Measurements from ENCODE around the gene BABAM1. TPM values are rescaled to one million over a fixed set of nuclear protein-coding genes. Genes with fewer than 3 reads are reported as not detected.

BABAM1 gene
- total RNA-seq, 2 donors from 2014 or later = 80.0 to 81.6 TPM

DNA sequence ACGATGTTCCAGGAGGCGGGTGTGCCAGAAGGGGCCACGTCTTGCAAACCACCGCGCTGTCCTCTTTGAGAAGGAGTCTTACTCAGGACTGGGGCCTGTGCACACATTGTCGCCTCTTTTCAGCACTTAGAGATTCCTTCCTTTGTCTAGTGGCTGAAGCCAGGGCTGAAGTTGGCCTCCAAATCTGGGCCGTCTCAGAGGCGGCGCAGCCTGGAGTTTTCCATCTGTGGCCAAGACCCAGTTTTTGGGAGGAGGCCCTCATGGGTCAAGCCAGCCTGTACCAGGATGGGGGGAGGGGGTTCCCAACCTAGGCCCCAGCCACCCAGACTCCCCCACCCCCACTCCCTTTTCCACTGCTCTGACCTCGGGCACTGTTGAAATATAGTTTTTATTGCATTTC lies 55.6 kb downstream of the BABAM1 start:
- intact Hi-C loops (cut with DNase I) = no loop called here
- H3K27me3 ChIP-seq (replicated peaks; ENCODE audit: insufficient read depth) = no peaks in the 10 kb centered on the region
- no peak overlapping the region for H3K27ac ChIP-seq
- no peaks in the 10 kb centered on the region for H3K9me3 ChIP-seq
- peaks cover 7% of the 10 kb centered on the region for H3K4me1 ChIP-seq (replicated peaks)
- TF ChIP-seq POLR2AphosphoS5 (IDR thresholded peaks at IDR 0.05) (no peak), POLR2A (IDR thresholded peaks at IDR 0.05) (no peak), CTCF (IDR thresholded peaks at IDR 0.05) (no peak)
- 66% methylated on average over 10 of the region's 10 CpGs for WGBS
- no peak overlapping the region for H3K4me3 ChIP-seq
- no peak for DNase-seq (ENCODE audit: low spot score)
- peaks cover 0 to 11% of the 10 kb centered on the region in 2 donors for H3K36me3 ChIP-seq

DNA sequence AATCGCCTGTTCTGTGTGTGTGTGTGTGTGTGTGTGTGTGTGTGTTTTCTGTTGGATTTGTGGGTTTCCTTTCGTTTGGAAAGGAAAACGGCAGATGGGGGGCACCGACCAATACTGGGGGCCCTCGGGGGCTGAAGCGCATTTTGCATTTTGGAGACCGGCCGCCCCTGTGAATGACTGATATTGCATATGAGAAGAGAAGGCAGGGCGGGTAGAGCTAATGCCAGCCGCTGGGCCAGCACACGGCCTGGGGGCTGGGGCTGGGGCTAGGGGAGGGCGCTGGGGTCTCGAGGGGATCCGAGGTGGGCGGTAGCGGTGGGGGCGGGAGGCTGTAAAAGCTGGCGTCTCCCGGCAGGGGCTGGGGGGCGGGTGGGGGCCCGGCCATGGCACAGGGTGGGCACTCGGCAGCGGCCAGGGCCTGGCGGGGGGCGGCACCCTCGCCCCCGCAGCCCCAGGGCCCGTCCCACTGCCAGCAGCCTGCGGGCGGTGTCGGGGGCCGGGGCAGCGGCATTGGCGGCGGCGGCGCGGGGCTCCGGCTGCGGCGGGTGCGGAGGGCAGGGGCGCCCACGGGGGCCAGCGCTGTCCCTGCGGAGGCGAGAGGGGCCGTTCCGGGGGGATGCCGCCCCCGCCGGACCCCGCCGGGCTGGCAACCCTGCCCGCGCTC lies 56.2 kb downstream of the BABAM1 start:
- Histone ChIP-seq H3K27ac (no peak overlapping the region), H3K4me1 (replicated peaks) (peaks cover 9% of the 10 kb centered on the region), H3K9me3 (no peaks in the 10 kb centered on the region), H3K27me3 (replicated peaks; ENCODE audit: insufficient read depth) (no peaks in the 10 kb centered on the region), H3K36me3 (peaks cover 0 to 11% of the 10 kb centered on the region in 2 donors), H3K4me3 (no peak overlapping the region)
- intact Hi-C loops (cut with DNase I) = no loop called here
- no peak for DNase-seq (ENCODE audit: low spot score)
- no peak for TF ChIP-seq POLR2A (IDR thresholded peaks at IDR 0.05)
- TF ChIP-seq POLR2AphosphoS5 (IDR thresholded peaks at IDR 0.05) = no peak
- no peak for TF ChIP-seq CTCF (IDR thresholded peaks at IDR 0.05)
- WGBS = 51% methylated on average over 49 of the region's 56 CpGs

- H3K27me3 ChIP-seq (replicated peaks; ENCODE audit: insufficient read depth) = no peaks in the 10 kb centered on the region
- no peak for TF ChIP-seq POLR2AphosphoS5 (IDR thresholded peaks at IDR 0.05)
- TF ChIP-seq POLR2A (IDR thresholded peaks at IDR 0.05) = no peak
- TF ChIP-seq CTCF (IDR thresholded peaks at IDR 0.05) = no peak
- H3K36me3 ChIP-seq = peaks cover 0 to 11% of the 10 kb centered on the region in 2 donors
- no peak for DNase-seq (ENCODE audit: low spot score)
- WGBS = 56% methylated on average over 6 of the region's 7 CpGs
- peaks cover 9% of the 10 kb centered on the region for H3K4me1 ChIP-seq (replicated peaks)
- intact Hi-C loops (cut with DNase I) = no loop called here
- no peak overlapping the region for H3K4me3 ChIP-seq
- no peaks in the 10 kb centered on the region for H3K9me3 ChIP-seq
- H3K27ac ChIP-seq = no peak overlapping the region
Observed at GRCh38 chr19:17323964-17324332, 56.7 kb downstream of the BABAM1 start.

DNA sequence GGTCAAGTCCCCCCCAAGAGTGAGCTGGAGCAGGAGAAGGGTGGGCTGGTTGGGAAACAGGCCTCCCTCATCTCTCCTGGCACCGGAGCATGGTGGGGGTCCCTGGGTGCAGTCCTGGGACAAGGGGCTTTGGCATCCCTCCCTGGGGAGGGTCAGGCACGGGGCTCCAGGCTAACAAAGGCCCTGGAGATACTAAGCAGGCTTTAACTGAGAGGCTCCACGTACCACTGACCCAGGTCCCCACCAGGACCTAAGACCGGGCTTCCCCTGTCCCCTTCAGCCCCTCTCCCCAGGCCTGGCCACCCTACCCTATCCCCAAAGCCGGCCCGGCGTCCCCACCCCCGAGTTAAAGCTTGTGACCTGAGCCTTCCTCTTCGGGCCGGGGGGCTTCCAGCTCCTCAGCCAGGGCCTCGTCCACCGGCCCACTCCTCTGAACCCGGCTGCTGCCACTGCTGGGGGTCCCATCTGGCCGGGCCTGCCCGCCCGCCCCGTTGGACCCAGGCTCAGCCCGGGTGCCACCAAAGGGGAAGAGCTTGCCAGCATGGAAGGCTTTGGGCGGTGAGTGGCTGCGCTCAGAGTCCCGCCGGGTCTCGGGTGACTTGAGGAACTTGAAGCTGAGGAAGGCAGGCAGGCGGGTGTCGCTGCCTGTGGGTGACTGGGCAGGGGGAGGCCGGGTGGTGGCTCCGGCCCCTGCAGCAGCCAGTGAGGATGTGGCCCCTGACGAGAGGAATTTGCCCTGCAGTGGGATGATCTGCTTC lies 57.3 kb downstream of the BABAM1 start:
- Histone ChIP-seq H3K27ac (no peak overlapping the region), H3K36me3 (peaks cover 0 to 7% of the 10 kb centered on the region in 2 donors), H3K9me3 (no peaks in the 10 kb centered on the region), H3K4me3 (no peak overlapping the region), H3K27me3 (replicated peaks; ENCODE audit: insufficient read depth) (no peaks in the 10 kb centered on the region), H3K4me1 (replicated peaks) (peaks cover 9% of the 10 kb centered on the region)
- no peak for TF ChIP-seq CTCF (IDR thresholded peaks at IDR 0.05)
- no peak for TF ChIP-seq POLR2A (IDR thresholded peaks at IDR 0.05)
- no peak for TF ChIP-seq POLR2AphosphoS5 (IDR thresholded peaks at IDR 0.05)
- intact Hi-C loops (cut with DNase I) = no loop called here
- WGBS = 91% methylated on average over 28 of the region's 28 CpGs
- no peak for DNase-seq (ENCODE audit: low spot score)

Measured in prostate gland (tissue), 2 donors.